Measurements from ENCODE around the gene MAEA.
A peak's percentile ranks its signal among the peaks of the same experiment; 100 is the strongest.

MAEA gene

DNA sequence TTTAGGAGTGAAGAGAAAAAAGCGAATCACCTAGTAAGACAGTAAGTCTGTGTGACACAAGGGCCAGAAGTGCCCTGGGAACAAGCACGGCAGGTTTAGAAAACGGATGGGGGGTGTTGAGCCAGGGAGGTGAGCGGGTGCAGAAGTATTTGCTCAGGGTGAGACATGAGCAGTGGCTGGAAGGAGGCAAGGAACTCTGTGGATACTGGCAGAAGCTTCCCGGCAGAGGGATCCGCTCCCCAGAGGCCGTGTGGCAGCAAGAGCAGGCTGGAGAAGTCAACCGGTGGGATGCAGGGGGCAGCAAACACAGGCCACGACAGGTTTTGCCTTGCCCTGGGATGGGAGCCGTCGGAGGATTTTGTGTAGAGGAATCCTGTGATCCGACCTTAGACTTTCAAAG, 55.0 kb downstream of the MAEA start:
- no peak overlapping the region for H3K9ac ChIP-seq (ENCODE audit: low read depth in 1 of 2, low read length in 2 of 2)
- H3K27me3 ChIP-seq (ENCODE audit: control insufficient read depth in 2 of 2, insufficient read depth in 2 of 2, low read length in 2 of 2), result no peaks in the 10 kb centered on the region
- peaks cover 20 to 24% of the 10 kb centered on the region in 2 donors for H3K4me1 ChIP-seq (ENCODE audit: control insufficient read depth in 2 of 2, insufficient read depth in 2 of 2, low read length in 2 of 2)
- H3K4me3 ChIP-seq (ENCODE audit: low read length in 2 of 2), result no peak overlapping the region
- peaks cover 12 to 14% of the 10 kb centered on the region in 2 donors for H3K36me3 ChIP-seq (ENCODE audit: control insufficient read depth in 2 of 2, insufficient read depth in 2 of 2, low read length in 2 of 2)
- H3K27ac ChIP-seq (ENCODE audit: low read depth in 2 of 2, low read length in 2 of 2), result no peak overlapping the region
- no peaks in the 10 kb centered on the region for H3K9me3 ChIP-seq (ENCODE audit: control insufficient read depth in 2 of 2, low read length in 2 of 2)

DNA sequence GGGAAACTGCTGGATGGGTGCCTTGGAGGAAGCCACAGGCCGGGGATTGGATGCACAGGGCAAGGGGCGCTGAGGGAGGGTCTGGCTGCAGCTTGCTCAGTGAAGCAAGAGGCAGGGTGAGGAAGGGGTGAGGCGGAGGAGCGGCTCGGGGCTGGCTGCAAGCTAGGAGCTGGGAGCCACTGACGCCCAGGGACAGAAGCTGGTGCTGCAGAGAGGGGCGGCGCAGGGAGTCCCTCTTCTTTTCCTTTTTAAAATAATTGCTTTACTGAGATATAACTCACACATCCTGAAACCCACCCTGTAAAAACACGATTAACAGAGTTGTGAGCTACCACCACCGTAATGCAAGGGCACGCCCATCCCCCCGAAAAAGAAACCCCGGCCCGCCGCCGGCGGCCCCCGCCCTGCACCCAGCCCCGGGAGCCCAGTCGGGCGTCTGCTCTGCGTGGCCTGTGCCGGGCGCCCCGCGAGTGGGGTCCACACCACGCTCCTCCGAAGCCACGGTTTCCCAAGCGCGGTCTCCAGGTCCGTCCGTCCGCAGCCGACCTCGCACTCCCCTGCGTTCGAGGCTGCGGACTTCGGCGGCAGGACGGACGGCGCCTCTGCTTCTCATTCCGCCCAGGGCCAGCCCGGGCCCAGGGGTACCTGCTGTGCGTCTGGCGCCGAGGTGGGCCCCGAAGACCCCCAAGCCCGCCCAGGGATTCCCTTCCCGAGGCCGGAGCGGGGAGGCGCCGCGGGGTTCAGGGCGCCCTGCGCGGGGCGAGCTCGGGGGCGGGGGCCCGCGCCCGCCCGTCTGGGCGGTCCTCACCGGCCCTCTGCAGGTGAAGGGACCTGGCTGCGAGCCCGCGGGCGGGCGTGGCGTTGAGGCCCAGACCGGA, 56.5 kb downstream of the MAEA start:
- peaks cover 20 to 25% of the 10 kb centered on the region in 2 donors for H3K4me1 ChIP-seq (ENCODE audit: control insufficient read depth in 2 of 2, insufficient read depth in 2 of 2, low read length in 2 of 2)
- peak overlapping the region; percentile 80 to 92 for H3K9ac ChIP-seq (ENCODE audit: low read depth in 1 of 2, low read length in 2 of 2)
- peak overlapping the region; percentile 86 to 93 for H3K27ac ChIP-seq (ENCODE audit: low read depth in 2 of 2, low read length in 2 of 2)
- peaks cover 5 to 11% of the 10 kb centered on the region in 2 donors for H3K36me3 ChIP-seq (ENCODE audit: control insufficient read depth in 2 of 2, insufficient read depth in 2 of 2, low read length in 2 of 2)
- H3K27me3 ChIP-seq (ENCODE audit: control insufficient read depth in 2 of 2, insufficient read depth in 2 of 2, low read length in 2 of 2), result no peaks in the 10 kb centered on the region
- no peaks in the 10 kb centered on the region for H3K9me3 ChIP-seq (ENCODE audit: control insufficient read depth in 2 of 2, low read length in 2 of 2)
- H3K4me3 ChIP-seq (ENCODE audit: low read length in 2 of 2), result peak overlapping the region; percentile 77

DNA sequence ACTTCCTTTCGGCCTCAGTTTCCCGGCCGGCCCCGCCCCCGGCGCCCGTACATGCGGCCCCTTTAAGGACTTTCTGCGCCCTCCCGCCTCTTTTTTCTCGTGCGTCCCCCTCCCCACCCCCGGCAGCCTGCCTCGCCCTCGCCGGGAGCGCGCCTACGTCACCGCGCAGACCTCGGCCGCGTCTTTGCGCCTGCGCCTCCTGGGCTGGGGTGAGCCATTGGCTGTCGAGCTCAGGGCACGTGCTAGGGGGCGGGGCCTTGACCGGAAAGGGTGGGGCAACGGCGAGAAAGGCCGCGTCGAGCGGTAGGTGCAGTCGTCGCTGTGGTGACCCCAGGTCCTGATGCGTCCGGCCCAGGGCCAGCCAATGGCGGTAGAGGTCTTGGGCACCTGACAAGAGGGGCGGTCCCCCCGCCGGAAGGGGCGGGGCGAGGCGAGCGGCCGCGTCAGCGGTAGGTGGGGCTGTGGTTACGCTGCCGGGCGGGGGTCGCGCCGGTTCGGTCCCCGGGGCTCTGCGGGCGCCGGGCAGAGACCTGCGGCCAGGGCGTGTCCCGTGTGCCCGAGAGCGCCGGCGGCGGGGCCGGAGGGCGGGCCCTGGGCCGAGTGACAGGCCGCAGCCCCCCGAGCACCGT, 57.2 kb downstream of the MAEA start, which contains the start of gene UVSSA:
Gene UVSSA (plus strand): TSS at position 428 of the 629 bp plus-strand sequence. CDS start 884 bp downstream, outside the sequence.
- H3K36me3 ChIP-seq (ENCODE audit: control insufficient read depth in 2 of 2, insufficient read depth in 2 of 2, low read length in 2 of 2), result peaks cover 3 to 9% of the 10 kb centered on the region in 2 donors
- peak within 1 kb of the TSS; percentile 80 to 83 for H3K4me3 ChIP-seq (ENCODE audit: low read length in 2 of 2)
- no peaks in the 10 kb centered on the region for H3K9me3 ChIP-seq (ENCODE audit: control insufficient read depth in 2 of 2, low read length in 2 of 2)
- peaks cover 23 to 25% of the 10 kb centered on the region in 2 donors for H3K4me1 ChIP-seq (ENCODE audit: control insufficient read depth in 2 of 2, insufficient read depth in 2 of 2, low read length in 2 of 2)
- H3K27ac ChIP-seq (ENCODE audit: low read depth in 2 of 2, low read length in 2 of 2), result peak within 1 kb of the TSS; percentile 97 to 98
- H3K27me3 ChIP-seq (ENCODE audit: control insufficient read depth in 2 of 2, insufficient read depth in 2 of 2, low read length in 2 of 2), result no peaks in the 10 kb centered on the region
- H3K9ac ChIP-seq (ENCODE audit: low read depth in 1 of 2, low read length in 2 of 2), result peak within 1 kb of the TSS; percentile 80 to 92

DNA sequence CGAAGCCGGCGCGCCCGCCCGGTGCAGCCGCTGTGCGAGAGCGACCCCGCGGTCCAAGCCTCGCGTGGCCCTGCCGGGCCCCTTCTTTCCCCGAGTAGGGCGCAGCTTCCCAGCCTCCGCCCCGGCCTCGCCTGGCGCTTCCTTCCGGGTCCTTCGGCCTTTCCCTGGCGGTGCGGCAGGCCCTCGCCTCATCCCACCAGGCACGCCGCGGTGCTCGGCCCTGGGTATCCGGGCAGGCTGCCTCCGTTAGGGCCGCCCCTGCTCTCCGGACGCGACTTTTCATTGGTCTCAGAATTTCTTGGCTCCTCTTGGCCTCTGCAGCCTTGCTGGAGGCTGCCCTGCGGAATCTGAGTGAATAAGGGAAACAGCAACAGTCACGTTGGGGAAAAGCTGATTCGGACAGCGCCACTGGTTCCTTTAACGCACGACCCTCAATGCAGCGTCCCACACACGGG, 57.7 kb downstream of the MAEA start:
- Histone ChIP-seq H3K36me3 (ENCODE audit: control insufficient read depth in 2 of 2, insufficient read depth in 2 of 2, low read length in 2 of 2) (peaks cover 6 to 12% of the 10 kb centered on the region in 2 donors), H3K9me3 (ENCODE audit: control insufficient read depth in 2 of 2, low read length in 2 of 2) (no peaks in the 10 kb centered on the region), H3K4me1 (ENCODE audit: control insufficient read depth in 2 of 2, insufficient read depth in 2 of 2, low read length in 2 of 2) (peaks cover 23 to 25% of the 10 kb centered on the region in 2 donors), H3K4me3 (ENCODE audit: low read length in 2 of 2) (peak overlapping the region; percentile 80 to 83), H3K9ac (ENCODE audit: low read depth in 1 of 2, low read length in 2 of 2) (peak overlapping the region; percentile 79 to 90), H3K27me3 (ENCODE audit: control insufficient read depth in 2 of 2, insufficient read depth in 2 of 2, low read length in 2 of 2) (no peaks in the 10 kb centered on the region), H3K27ac (ENCODE audit: low read depth in 2 of 2, low read length in 2 of 2) (peak overlapping the region; percentile 97 to 98)

DNA sequence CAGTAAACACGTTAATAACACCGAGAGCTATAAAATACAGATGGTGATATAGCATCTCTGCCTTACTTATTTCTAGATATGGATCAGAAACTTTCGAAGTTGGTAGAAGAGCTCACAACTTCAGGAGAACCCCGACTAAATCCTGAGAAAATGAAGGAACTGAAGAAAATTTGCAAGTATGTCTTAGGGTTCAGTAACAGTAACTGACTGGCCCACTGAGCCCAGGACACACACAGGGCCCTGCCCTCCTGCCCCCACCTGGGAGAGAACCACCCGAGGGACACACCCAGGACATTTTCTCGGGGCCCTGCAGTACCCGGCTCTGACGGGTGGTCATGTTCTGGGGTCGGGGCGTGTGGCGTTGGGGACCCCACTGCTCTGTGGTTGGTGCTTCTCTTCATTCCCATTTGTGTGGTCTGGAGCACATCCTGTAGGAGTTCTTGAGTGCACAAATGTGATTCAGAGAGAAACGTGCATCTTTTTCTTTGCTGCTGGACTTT, 58.4 kb downstream of the MAEA start:
- peaks cover 23 to 25% of the 10 kb centered on the region in 2 donors for H3K4me1 ChIP-seq (ENCODE audit: control insufficient read depth in 2 of 2, insufficient read depth in 2 of 2, low read length in 2 of 2)
- peak overlapping the region; percentile 80 to 83 for H3K4me3 ChIP-seq (ENCODE audit: low read length in 2 of 2)
- peak overlapping the region; percentile 79 to 90 for H3K9ac ChIP-seq (ENCODE audit: low read depth in 1 of 2, low read length in 2 of 2)
- H3K9me3 ChIP-seq (ENCODE audit: control insufficient read depth in 2 of 2, low read length in 2 of 2), result no peaks in the 10 kb centered on the region
- H3K27ac ChIP-seq (ENCODE audit: low read depth in 2 of 2, low read length in 2 of 2), result peak overlapping the region; percentile 97 to 98
- no peaks in the 10 kb centered on the region for H3K27me3 ChIP-seq (ENCODE audit: control insufficient read depth in 2 of 2, insufficient read depth in 2 of 2, low read length in 2 of 2)
- peaks cover 12 to 18% of the 10 kb centered on the region in 2 donors for H3K36me3 ChIP-seq (ENCODE audit: control insufficient read depth in 2 of 2, insufficient read depth in 2 of 2, low read length in 2 of 2)

DNA sequence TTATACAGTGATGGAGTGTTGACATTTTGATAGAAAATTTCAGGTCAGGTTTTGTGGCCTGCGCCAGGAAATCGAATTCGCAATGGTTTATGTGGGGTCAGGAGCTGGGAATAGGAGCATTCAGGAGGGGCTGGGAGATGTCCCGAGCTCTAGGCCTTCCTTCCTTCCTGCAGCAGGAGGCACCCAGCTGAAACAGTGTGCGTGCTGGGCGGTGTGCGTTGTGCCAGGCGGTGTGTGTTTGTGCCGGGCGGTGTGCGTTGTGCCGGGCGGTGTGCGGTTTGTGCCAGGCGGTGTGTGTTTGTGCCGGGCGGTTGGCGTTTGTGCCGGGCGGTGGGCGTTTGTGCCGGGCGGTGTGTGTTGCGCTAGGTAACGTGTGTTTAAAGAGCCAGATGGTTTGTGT, 59.1 kb downstream of the MAEA start:
- Histone ChIP-seq H3K4me3 (ENCODE audit: low read length in 2 of 2) (no peak overlapping the region), H3K9ac (ENCODE audit: low read depth in 1 of 2, low read length in 2 of 2) (no peak overlapping the region), H3K36me3 (ENCODE audit: control insufficient read depth in 2 of 2, insufficient read depth in 2 of 2, low read length in 2 of 2) (peaks cover 18 to 22% of the 10 kb centered on the region in 2 donors), H3K9me3 (ENCODE audit: control insufficient read depth in 2 of 2, low read length in 2 of 2) (no peaks in the 10 kb centered on the region), H3K27ac (ENCODE audit: low read depth in 2 of 2, low read length in 2 of 2) (peak overlapping the region; percentile 23 to 97), H3K4me1 (ENCODE audit: control insufficient read depth in 2 of 2, insufficient read depth in 2 of 2, low read length in 2 of 2) (peaks cover 23 to 25% of the 10 kb centered on the region in 2 donors), H3K27me3 (ENCODE audit: control insufficient read depth in 2 of 2, insufficient read depth in 2 of 2, low read length in 2 of 2) (no peaks in the 10 kb centered on the region)

DNA sequence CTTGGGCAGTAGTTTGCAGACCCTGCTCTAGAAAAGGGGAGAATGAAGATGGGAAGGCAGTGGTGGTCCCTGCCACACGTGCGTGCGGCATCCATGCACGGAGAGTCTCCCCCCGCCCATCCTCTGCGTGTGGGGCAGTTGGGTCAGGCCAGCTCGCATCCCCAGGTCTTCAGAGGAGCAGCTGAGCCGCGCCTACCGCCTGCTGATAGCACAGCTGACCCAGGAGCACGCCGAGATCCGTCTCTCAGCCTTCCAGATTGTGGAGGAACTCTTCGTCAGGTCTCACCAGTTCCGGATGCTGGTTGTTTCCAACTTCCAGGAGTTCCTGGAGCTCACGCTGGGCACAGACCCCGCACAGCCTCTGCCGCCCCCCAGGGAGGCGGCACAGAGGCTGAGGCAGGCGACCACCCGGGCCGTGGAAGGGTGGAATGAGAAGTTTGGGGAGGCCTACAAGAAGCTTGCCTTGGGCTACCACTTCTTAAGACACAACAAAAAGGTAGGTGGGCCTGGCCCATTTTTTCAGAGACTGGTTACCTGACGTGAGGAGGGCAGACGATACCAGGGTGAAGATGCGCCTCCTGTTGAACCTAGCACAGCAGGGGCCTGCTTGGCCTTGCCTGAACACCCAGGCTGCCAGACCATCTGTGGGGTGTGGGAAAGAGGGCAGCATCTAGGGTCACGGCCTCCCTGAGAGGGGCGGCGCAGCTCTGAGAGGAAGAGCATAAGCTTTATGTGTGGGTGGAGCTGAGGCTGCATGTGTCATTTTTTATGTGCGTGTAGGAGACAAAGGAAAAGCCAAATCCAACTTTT, 59.9 kb downstream of the MAEA start:
- Histone ChIP-seq H3K27ac (ENCODE audit: low read depth in 2 of 2, low read length in 2 of 2) (no peak overlapping the region), H3K9me3 (ENCODE audit: control insufficient read depth in 2 of 2, low read length in 2 of 2) (no peaks in the 10 kb centered on the region), H3K27me3 (ENCODE audit: control insufficient read depth in 2 of 2, insufficient read depth in 2 of 2, low read length in 2 of 2) (no peaks in the 10 kb centered on the region), H3K4me1 (ENCODE audit: control insufficient read depth in 2 of 2, insufficient read depth in 2 of 2, low read length in 2 of 2) (peaks cover 23 to 25% of the 10 kb centered on the region in 2 donors), H3K36me3 (ENCODE audit: control insufficient read depth in 2 of 2, insufficient read depth in 2 of 2, low read length in 2 of 2) (peaks cover 18 to 24% of the 10 kb centered on the region in 2 donors), H3K4me3 (ENCODE audit: low read length in 2 of 2) (no peak overlapping the region), H3K9ac (ENCODE audit: low read depth in 1 of 2, low read length in 2 of 2) (no peak overlapping the region)

DNA sequence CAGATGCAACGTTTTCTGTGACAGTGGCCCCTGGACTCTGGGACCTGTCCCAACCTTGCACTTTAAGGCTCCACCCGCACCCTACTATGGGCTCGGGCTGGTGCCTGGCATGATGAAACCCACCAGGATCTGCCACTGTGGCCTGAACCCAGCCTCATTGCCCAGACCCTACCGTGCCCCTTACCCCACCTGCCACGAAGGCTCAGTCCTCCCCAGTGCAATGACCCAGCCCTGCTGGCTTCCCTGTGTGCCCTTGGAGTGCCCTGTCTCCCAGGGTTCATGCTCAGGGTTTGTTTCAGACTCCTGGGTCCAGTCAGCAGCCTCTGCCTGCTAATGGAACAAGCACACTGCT, 60.5 kb downstream of the MAEA start:
- H3K27ac ChIP-seq (ENCODE audit: low read depth in 2 of 2, low read length in 2 of 2), result no peak overlapping the region
- no peak overlapping the region for H3K4me3 ChIP-seq (ENCODE audit: low read length in 2 of 2)
- no peaks in the 10 kb centered on the region for H3K27me3 ChIP-seq (ENCODE audit: control insufficient read depth in 2 of 2, insufficient read depth in 2 of 2, low read length in 2 of 2)
- H3K9ac ChIP-seq (ENCODE audit: low read depth in 1 of 2, low read length in 2 of 2), result no peak overlapping the region
- H3K9me3 ChIP-seq (ENCODE audit: control insufficient read depth in 2 of 2, low read length in 2 of 2), result no peaks in the 10 kb centered on the region
- peaks cover 22 to 24% of the 10 kb centered on the region in 2 donors for H3K36me3 ChIP-seq (ENCODE audit: control insufficient read depth in 2 of 2, insufficient read depth in 2 of 2, low read length in 2 of 2)
- H3K4me1 ChIP-seq (ENCODE audit: control insufficient read depth in 2 of 2, insufficient read depth in 2 of 2, low read length in 2 of 2), result peaks cover 23 to 25% of the 10 kb centered on the region in 2 donors

DNA sequence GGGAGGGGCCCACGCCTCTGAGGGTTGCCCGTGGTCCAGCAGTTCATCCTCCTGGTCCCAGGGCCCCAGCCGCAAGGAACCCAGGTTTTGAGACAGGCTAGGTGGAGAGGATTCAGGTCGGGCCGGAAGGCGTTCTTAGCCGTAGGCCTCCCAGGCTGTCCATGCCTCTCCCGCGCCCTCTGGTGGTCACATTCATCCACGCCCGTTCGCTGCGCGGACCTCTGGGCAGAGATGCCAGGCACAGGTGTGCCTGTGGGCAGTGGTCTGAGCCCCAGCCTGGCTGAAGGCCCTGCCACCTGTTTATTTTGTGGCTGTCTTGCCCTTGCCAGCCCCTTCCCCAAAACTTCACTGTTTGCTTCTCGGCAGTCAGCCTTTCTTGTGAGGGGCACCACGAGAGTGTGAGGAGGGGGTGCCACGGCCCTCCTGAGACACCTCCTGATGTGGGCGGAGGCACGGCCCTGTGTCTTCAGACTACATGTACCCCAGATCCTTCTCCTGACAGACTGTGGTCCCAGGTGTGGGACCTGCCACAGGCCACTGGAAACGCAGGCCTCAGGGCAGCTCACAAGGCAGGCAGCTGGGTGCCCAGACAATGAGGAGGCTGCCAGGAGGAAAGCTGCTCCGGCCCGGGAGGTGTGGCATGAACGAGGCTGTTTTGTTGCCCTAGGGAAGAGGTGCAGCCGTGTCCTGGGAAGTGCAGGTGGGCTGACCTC, 62.3 kb downstream of the MAEA start:
- H3K9me3 ChIP-seq (ENCODE audit: control insufficient read depth in 2 of 2, low read length in 2 of 2), result no peaks in the 10 kb centered on the region
- H3K27ac ChIP-seq (ENCODE audit: low read depth in 2 of 2, low read length in 2 of 2), result no peak overlapping the region
- no peaks in the 10 kb centered on the region for H3K27me3 ChIP-seq (ENCODE audit: control insufficient read depth in 2 of 2, insufficient read depth in 2 of 2, low read length in 2 of 2)
- no peak overlapping the region for H3K4me3 ChIP-seq (ENCODE audit: low read length in 2 of 2)
- H3K36me3 ChIP-seq (ENCODE audit: control insufficient read depth in 2 of 2, insufficient read depth in 2 of 2, low read length in 2 of 2), result peaks cover 25 to 32% of the 10 kb centered on the region in 2 donors
- H3K9ac ChIP-seq (ENCODE audit: low read depth in 1 of 2, low read length in 2 of 2), result peak overlapping the region in 1 of 2 donors; percentile 18
- H3K4me1 ChIP-seq (ENCODE audit: control insufficient read depth in 2 of 2, insufficient read depth in 2 of 2, low read length in 2 of 2), result peaks cover 18 to 21% of the 10 kb centered on the region in 2 donors

Data from mucosa of rectum (tissue), 2 donors.